SK-N-MC (cell line): Measurements from ENCODE around the gene ROBO2.

Experiments
- EZH2 ChIP-seq: fragments of 200-600 bp; sonication (generic); IDR thresholded peaks from one replicate; pipeline ENCODE4 v1.6.1; 2017; ENCODE audit warnings: antibody characterized with exemption
- FOXP2 ChIP-seq: optimal IDR thresholded peaks from 2 replicates; pipeline ENCODE3; 2011; ENCODE audit warnings: mild to moderate bottlenecking, moderate library complexity; ENCODE audit not compliant: insufficient read depth; ENCODE audit errors: extremely low read length, control extremely low read depth
- POLR2AphosphoS5 ChIP-seq: IDR thresholded peaks from 2 replicates; pipeline ENCODE4 v1.6.1; 2012; ENCODE audit warnings: mild to moderate bottlenecking, low read depth, low read length, borderline replicate concordance

- TF ChIP-seq POLR2AphosphoS5 = peak; percentile 24; the same call in 1 of the 2 replicates
- no peak for TF ChIP-seq EZH2
- no peak for TF ChIP-seq FOXP2
Observed at GRCh38 chr3:77147836-77148578, 108.1 kb downstream of the ROBO2 start.
